Measurements from ENCODE around the gene KDM4D. TPM values are rescaled to one million over a fixed set of nuclear protein-coding genes. Genes with fewer than 3 reads are reported as not detected.

KDM4D gene
- total RNA-seq, 1 donor from 2014 or later = 1.8 TPM

GRCh38 chr11:94987378-94987777 is 13.9 kb downstream of the KDM4D start:
- TF ChIP-seq, protein P1, sequence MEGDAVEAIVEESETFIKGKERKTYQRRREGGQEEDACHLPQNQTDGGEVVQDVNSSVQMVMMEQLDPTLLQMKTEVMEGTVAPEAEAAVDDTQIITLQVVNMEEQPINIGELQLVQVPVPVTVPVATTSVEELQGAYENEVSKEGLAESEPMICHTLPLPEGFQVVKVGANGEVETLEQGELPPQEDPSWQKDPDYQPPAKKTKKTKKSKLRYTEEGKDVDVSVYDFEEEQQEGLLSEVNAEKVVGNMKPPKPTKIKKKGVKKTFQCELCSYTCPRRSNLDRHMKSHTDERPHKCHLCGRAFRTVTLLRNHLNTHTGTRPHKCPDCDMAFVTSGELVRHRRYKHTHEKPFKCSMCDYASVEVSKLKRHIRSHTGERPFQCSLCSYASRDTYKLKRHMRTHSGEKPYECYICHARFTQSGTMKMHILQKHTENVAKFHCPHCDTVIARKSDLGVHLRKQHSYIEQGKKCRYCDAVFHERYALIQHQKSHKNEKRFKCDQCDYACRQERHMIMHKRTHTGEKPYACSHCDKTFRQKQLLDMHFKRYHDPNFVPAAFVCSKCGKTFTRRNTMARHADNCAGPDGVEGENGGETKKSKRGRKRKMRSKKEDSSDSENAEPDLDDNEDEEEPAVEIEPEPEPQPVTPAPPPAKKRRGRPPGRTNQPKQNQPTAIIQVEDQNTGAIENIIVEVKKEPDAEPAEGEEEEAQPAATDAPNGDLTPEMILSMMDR (IDR thresholded peaks at IDR 0.05; ENCODE audit: unreplicated experiment) = no peak
- H3K36me3 Mint-ChIP-seq (ENCODE audit: low read depth, unreplicated experiment) = no peaks in the 10 kb centered on the region

GRCh38 chr11:94988748-94989147 is 15.2 kb downstream of the KDM4D start:
- H3K27me3 Mint-ChIP-seq (ENCODE audit: unreplicated experiment) = no peaks in the 10 kb centered on the region
- H3K27ac Mint-ChIP-seq (ENCODE audit: unreplicated experiment) = no peak overlapping the region
- TF ChIP-seq, protein P1 (IDR thresholded peaks at IDR 0.05; ENCODE audit: unreplicated experiment) = no peak
- no peak overlapping the region for H3K4me3 Mint-ChIP-seq (ENCODE audit: unreplicated experiment)
- no peaks in the 10 kb centered on the region for H3K4me1 Mint-ChIP-seq (ENCODE audit: unreplicated experiment)
- no peaks in the 10 kb centered on the region for H3K9me3 Mint-ChIP-seq (ENCODE audit: unreplicated experiment)
- H3K36me3 Mint-ChIP-seq (ENCODE audit: low read depth, unreplicated experiment) = no peaks in the 10 kb centered on the region
- no peak for DNase-seq (ENCODE audit: low spot score)

More at GRCh38 chr11:94987378-94987777, 13.9 kb downstream of the KDM4D start:
- no peak overlapping the region for H3K27ac Mint-ChIP-seq (ENCODE audit: unreplicated experiment)
- no peak overlapping the region for H3K4me3 Mint-ChIP-seq (ENCODE audit: unreplicated experiment)
- no peak for DNase-seq (ENCODE audit: low spot score)
- H3K27me3 Mint-ChIP-seq (ENCODE audit: unreplicated experiment) = no peaks in the 10 kb centered on the region
- H3K9me3 Mint-ChIP-seq (ENCODE audit: unreplicated experiment) = no peaks in the 10 kb centered on the region
- H3K4me1 Mint-ChIP-seq (ENCODE audit: unreplicated experiment) = no peaks in the 10 kb centered on the region

DNA sequence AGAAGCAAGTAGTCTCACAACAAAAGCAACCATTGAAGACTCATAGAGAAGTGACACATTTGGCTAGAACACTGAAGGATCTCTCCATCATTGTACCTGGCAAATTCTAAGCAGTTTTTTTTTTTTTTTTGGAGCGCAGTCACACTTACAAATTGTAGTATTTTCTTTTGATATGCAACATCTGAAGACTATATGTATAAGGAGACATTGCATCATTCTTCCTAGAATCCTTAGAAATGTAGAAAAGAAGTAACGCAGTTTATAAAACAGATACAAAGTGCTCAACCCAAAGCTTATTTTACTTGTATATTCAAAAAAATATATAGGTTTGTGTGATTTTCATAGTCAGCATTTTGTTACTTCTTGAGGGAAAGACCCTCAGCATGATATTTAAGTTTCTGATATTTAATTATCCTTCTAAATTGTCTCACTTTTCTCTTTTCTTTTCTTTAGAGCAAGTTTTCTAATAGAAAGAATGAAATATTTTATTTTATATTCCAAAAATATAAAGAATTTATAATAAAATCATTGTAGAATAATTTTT is 20.0 kb downstream of the KDM4D start:
- Mint-ChIP-seq H3K4me1 (ENCODE audit: unreplicated experiment) (no peaks in the 10 kb centered on the region), H3K36me3 (ENCODE audit: low read depth, unreplicated experiment) (no peaks in the 10 kb centered on the region), H3K27ac (ENCODE audit: unreplicated experiment) (no peak overlapping the region), H3K4me3 (ENCODE audit: unreplicated experiment) (no peak overlapping the region), H3K27me3 (ENCODE audit: unreplicated experiment) (no peaks in the 10 kb centered on the region), H3K9me3 (ENCODE audit: unreplicated experiment) (no peaks in the 10 kb centered on the region)
- no peak for DNase-seq (ENCODE audit: low spot score)
- TF ChIP-seq, protein P1 (IDR thresholded peaks at IDR 0.05; ENCODE audit: unreplicated experiment) = no peak

- Mint-ChIP-seq H3K27ac (ENCODE audit: unreplicated experiment) (no peak overlapping the region), H3K9me3 (ENCODE audit: unreplicated experiment) (no peaks in the 10 kb centered on the region), H3K4me3 (ENCODE audit: unreplicated experiment) (no peak overlapping the region), H3K36me3 (ENCODE audit: low read depth, unreplicated experiment) (no peaks in the 10 kb centered on the region), H3K27me3 (ENCODE audit: unreplicated experiment) (no peaks in the 10 kb centered on the region), H3K4me1 (ENCODE audit: unreplicated experiment) (no peaks in the 10 kb centered on the region)
- no peak for DNase-seq (ENCODE audit: low spot score)
- TF ChIP-seq, protein P1 (IDR thresholded peaks at IDR 0.05; ENCODE audit: unreplicated experiment) = peak; percentile 12
Observed at GRCh38 chr11:94997437-94997836, 23.9 kb downstream of the KDM4D start.

GRCh38 chr11:94998285-94998684 is 24.8 kb downstream of the KDM4D start:
- no peaks in the 10 kb centered on the region for H3K36me3 Mint-ChIP-seq (ENCODE audit: low read depth, unreplicated experiment)
- H3K27ac Mint-ChIP-seq (ENCODE audit: unreplicated experiment) = no peak overlapping the region
- TF ChIP-seq, protein P1 (IDR thresholded peaks at IDR 0.05; ENCODE audit: unreplicated experiment) = no peak
- H3K4me1 Mint-ChIP-seq (ENCODE audit: unreplicated experiment) = no peaks in the 10 kb centered on the region
- H3K9me3 Mint-ChIP-seq (ENCODE audit: unreplicated experiment) = no peaks in the 10 kb centered on the region
- H3K27me3 Mint-ChIP-seq (ENCODE audit: unreplicated experiment) = no peaks in the 10 kb centered on the region
- no peak for DNase-seq (ENCODE audit: low spot score)
- H3K4me3 Mint-ChIP-seq (ENCODE audit: unreplicated experiment) = no peak overlapping the region
